Measurements from ENCODE around the gene COLEC11. TPM values are rescaled to one million over a fixed set of nuclear protein-coding genes. Genes with fewer than 3 reads are reported as not detected.

COLEC11 gene
- total and polyA plus RNA-seq, 2 experiments from 2014 or later, result 4.7 to 5.1 TPM

DNA sequence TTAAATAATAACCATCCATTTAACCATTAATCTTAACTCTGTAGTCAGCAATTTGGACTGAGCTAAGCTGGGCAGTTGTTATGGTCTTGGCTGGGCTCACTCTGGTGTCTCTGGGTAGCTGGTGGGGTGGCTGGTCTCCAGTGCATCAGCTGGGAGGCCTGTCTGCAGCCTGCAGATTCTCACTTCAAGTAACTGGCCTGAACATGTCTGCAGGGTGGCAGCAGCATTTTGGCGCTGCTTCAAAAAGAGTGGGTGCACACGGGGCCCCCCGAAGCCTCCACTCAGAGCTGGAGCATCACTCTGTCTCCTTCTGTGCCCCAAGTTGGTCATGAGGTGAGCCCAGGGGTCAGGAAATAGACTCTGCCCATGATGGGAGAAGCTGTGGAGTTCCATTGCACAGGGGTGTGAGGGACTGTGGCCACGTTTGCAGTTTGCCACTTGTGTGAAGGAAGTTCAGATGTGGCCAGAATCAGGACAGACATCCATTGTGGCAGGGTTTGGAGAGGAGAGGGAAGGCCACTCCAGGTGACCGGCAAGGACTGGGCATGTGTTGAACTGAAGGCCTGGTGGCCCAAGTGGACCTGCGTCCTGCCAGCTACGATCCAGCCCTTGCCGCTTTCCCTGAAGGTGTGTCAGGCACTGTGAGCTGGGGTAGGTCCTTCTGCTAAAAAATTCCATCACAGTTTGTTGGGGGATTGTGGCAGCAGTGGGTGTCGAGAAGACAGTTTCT, 58.1 kb downstream of the COLEC11 start:
- peaks cover 16% of the 10 kb centered on the region for H3K4me1 ChIP-seq (ENCODE audit: low read depth)
- H3K9me3 ChIP-seq (ENCODE audit: low read depth), result no peaks in the 10 kb centered on the region
- H3K27me3 ChIP-seq, result no peaks in the 10 kb centered on the region
- TF ChIP-seq, protein P1, sequence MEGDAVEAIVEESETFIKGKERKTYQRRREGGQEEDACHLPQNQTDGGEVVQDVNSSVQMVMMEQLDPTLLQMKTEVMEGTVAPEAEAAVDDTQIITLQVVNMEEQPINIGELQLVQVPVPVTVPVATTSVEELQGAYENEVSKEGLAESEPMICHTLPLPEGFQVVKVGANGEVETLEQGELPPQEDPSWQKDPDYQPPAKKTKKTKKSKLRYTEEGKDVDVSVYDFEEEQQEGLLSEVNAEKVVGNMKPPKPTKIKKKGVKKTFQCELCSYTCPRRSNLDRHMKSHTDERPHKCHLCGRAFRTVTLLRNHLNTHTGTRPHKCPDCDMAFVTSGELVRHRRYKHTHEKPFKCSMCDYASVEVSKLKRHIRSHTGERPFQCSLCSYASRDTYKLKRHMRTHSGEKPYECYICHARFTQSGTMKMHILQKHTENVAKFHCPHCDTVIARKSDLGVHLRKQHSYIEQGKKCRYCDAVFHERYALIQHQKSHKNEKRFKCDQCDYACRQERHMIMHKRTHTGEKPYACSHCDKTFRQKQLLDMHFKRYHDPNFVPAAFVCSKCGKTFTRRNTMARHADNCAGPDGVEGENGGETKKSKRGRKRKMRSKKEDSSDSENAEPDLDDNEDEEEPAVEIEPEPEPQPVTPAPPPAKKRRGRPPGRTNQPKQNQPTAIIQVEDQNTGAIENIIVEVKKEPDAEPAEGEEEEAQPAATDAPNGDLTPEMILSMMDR (IDR thresholded peaks at IDR 0.05; ENCODE audit: low read depth, low read length), result no peak
- H3K27ac ChIP-seq, result no peak overlapping the region
- H3K4me3 ChIP-seq, result no peak overlapping the region
- H3K36me3 ChIP-seq, result no peaks in the 10 kb centered on the region
- no peak for DNase-seq (ENCODE audit: low read depth in 1 of 2, low spot score in 1 of 2)

DNA sequence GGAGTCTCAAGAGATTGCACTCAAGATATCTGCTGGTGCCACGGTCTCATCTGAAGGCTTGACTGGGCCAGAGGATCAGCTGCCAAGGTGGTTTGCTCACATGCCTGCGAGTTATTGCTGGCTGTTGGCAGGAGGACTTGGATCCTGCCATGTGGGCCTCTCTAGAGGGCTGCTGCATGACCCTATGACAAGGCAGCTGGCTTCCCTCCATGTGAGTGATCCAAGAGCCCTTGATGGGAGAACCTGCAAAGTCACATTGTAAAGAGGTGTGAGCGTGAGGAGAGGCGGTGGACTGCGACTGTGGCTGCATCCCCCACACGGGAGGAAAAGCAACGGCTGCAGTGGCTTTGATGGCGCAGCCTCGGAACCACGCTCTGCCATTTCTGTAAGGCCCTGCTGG, 59.1 kb downstream of the COLEC11 start:
- Histone ChIP-seq H3K4me3 (no peak overlapping the region), H3K36me3 (no peaks in the 10 kb centered on the region), H3K27ac (no peak overlapping the region), H3K4me1 (ENCODE audit: low read depth) (peaks cover 23% of the 10 kb centered on the region), H3K27me3 (no peaks in the 10 kb centered on the region), H3K9me3 (ENCODE audit: low read depth) (no peaks in the 10 kb centered on the region)
- DNase-seq (ENCODE audit: low read depth in 1 of 2, low spot score in 1 of 2), result no peak
- TF ChIP-seq, protein P1 (IDR thresholded peaks at IDR 0.05; ENCODE audit: low read depth, low read length), result no peak

DNA sequence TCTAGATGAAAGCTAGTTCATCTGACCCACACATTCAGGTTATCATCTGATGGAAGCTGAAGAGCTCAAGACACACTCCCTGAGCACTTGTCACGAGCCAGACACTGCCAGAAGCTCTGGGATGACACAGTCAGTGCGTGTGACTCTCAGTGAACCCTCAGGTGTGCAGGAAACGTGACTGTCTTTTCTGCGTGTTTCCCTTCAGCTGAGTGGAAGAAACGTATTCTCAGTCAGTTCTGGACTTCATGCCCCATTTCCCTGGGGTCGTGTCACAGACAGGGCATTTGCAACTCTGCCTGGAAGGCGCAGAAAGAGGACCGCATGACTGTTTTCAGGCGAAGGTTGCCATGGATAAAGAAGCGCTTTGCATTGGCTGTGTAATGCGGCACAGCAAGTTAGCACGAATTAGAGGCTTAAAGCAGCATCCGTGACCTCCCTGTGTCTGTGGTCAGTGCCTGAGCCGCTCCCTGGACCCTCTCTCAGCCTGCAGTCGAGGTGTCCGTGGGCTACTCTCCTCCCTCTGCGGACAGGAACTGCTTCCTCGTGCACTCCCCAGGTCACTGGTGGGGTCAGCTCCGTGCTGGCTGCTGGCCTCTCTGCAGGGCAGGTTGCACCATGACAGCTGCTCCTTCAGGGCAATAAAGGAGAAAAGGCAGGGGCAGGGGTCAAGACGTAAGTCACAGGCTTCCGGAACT, 59.8 kb downstream of the COLEC11 start:
- no peaks in the 10 kb centered on the region for H3K9me3 ChIP-seq (ENCODE audit: low read depth)
- H3K4me3 ChIP-seq, result no peak overlapping the region
- TF ChIP-seq, protein P1 (IDR thresholded peaks at IDR 0.05; ENCODE audit: low read depth, low read length), result no peak
- no peak overlapping the region for H3K27ac ChIP-seq
- DNase-seq (ENCODE audit: low read depth in 1 of 2, low spot score in 1 of 2), result no peak
- no peaks in the 10 kb centered on the region for H3K36me3 ChIP-seq
- peaks cover 29% of the 10 kb centered on the region for H3K4me1 ChIP-seq (ENCODE audit: low read depth)
- no peaks in the 10 kb centered on the region for H3K27me3 ChIP-seq

DNA sequence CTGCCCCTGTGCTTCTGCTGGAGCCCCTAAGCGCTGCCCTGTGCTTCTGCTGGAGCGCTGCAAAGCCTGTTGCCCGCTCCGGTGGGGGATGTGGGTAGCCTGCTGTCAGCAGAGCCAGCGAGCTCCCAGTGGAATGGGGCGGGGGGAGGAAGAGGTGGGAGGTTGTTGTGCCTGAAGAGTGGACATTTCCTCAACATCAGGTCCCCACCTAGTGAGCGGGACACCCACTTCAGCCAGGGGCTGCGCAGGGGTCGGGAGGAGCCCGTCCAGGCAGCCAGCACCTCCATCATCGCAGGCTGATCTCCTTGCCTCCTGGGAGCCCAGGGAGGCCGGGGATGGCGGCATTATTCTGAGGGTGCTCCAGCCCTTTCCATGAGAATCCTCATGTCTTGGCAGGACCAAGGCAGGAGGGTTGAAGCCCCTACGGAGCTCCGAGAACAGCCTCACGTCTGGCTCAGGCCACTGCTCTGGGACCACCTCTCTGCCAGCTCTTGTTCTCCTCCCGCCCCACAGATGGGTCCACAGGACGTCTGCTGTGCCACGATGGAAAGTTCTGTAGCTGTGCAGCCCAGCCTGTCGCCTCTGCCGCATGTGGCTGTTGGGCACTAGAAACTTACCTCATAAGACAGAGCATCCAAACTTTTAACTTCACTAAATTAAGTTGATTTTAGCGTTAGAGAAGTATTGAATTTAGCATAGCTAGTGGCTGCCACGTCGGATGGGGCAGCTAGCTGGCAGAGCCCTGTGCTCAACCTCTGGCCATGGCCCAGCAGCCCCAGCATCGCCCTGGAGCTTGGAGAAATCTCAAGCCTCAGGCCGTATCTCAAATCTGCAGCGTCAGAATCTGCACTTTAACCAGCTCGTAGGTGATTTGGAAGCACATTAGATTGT, 61.2 kb downstream of the COLEC11 start:
- Histone ChIP-seq H3K4me3 (no peak overlapping the region), H3K36me3 (no peaks in the 10 kb centered on the region), H3K27ac (no peak overlapping the region), H3K27me3 (no peaks in the 10 kb centered on the region), H3K9me3 (ENCODE audit: low read depth) (no peaks in the 10 kb centered on the region), H3K4me1 (ENCODE audit: low read depth) (peaks cover 29% of the 10 kb centered on the region)
- TF ChIP-seq, protein P1 (IDR thresholded peaks at IDR 0.05; ENCODE audit: low read depth, low read length), result no peak
- no peak for DNase-seq (ENCODE audit: low read depth in 1 of 2, low spot score in 1 of 2)

Measured in cardiac muscle cell (in vitro differentiated cells and primary cell).